DOHH2 (cell line): ENCODE results near the gene WWOX.

Experiments
- CTCF ChIP-seq: fragments of 200-600 bp; sonication (generic); IDR thresholded peaks from one replicate; pipeline ENCODE4 v1.5.1; 2014; ENCODE audit warnings: antibody characterized with exemption, mild to moderate bottlenecking, low read depth, low read length; ENCODE audit not compliant: poor library complexity, severe bottlenecking
- EZH2phosphoT487 ChIP-seq: fragments of 200-600 bp; sonication (generic); IDR thresholded peaks from 2 replicates; pipeline ENCODE4 v1.6.1; 2017; ENCODE audit warnings: borderline replicate concordance, mild to moderate bottlenecking, antibody characterized with exemption, low read length, moderate library complexity, mixed read lengths

GRCh38 chr16:78994135-78994745 lies 894.8 kb downstream of the WWOX start:
- TF ChIP-seq CTCF: no peak
- no peak for TF ChIP-seq EZH2phosphoT487
